WTC11 (cell line): ENCODE results near the gene BCL2L11. TPM values are rescaled to one million over a fixed set of nuclear protein-coding genes. Genes with fewer than 3 reads are reported as not detected.

ENCODE experiments used
- ATAC-seq: fragments of 200-7000 bp; cut with Tn5 transposase; 2 replicates; pipeline ENCODE4 v1.10.0; 2021; ENCODE audit warnings: mild to moderate bottlenecking, moderate library complexity
- CTCF ChIA-PET: fragments of 300-600 bp; sonication (Branson Sonifier 250); formaldehyde crosslinking; loops from one replicate; lab custom pipeline; 2021; ENCODE audit warnings: antibody characterized with exemption; lab: Charles Lee
- POLR2A ChIA-PET: fragments of 350-600 bp; sonication (Branson Sonifier 250); formaldehyde crosslinking; loops from one replicate; lab custom pipeline; 2021; ENCODE audit warnings: antibody characterized with exemption; lab: Charles Lee
- DNase-seq: peaks from one replicate; pipeline ENCODE4 v3.0.0; 2021; ENCODE audit warnings: low spot score
- H3K27ac Mint-ChIP-seq: 2 replicates; pipeline ENCODE4 v1.8.0; 2021; ENCODE audit warnings: mixed read lengths
- H3K27me3 Mint-ChIP-seq: 2 replicates; pipeline ENCODE4 v1.8.0; 2021; ENCODE audit warnings: low read depth, mild to moderate bottlenecking, moderate library complexity, mixed read lengths
- H3K36me3 Mint-ChIP-seq: 2 replicates; pipeline ENCODE4 v1.8.0; 2021; ENCODE audit warnings: mixed read lengths
- H3K4me1 Mint-ChIP-seq: 2 replicates; pipeline ENCODE4 v1.8.0; 2022; ENCODE audit warnings: mixed read lengths
- H3K4me3 Mint-ChIP-seq: 2 replicates; pipeline ENCODE4 v1.8.0; 2021; ENCODE audit warnings: mild to moderate bottlenecking, moderate library complexity, mixed read lengths
- H3K9me3 Mint-ChIP-seq: 2 replicates; pipeline ENCODE4 v1.8.0; 2021; ENCODE audit warnings: mixed read lengths
- ELF4 ChIP-seq: sonication (generic); formaldehyde crosslinking; IDR thresholded peaks from 2 replicates; pipeline ENCODE4 v1.8.1; 2022; ENCODE audit warnings: low read depth, mild to moderate bottlenecking, moderate library complexity, missing genetic modification reagents
- ETV6 ChIP-seq: sonication (generic); formaldehyde crosslinking; IDR thresholded peaks from 2 replicates; pipeline ENCODE4 v1.8.1; 2022; ENCODE audit warnings: mild to moderate bottlenecking, missing genetic modification reagents
- HMGA2 ChIP-seq: fragments of 250-450 bp; sonication (Bioruptor Pico); IDR thresholded peaks from 2 replicates; pipeline ENCODE4 v1.4.0; 2021; ENCODE audit warnings: mild to moderate bottlenecking, moderate library complexity
- PRDM15 ChIP-seq: sonication (generic); formaldehyde crosslinking; IDR thresholded peaks from 2 replicates; pipeline ENCODE4 v1.8.0; 2022; ENCODE audit warnings: missing genetic modification reagents
- PRRX2 ChIP-seq: fragments of 250-450 bp; sonication (Bioruptor Pico); IDR thresholded peaks from 2 replicates; pipeline ENCODE4 v1.8.0; 2021; ENCODE audit warnings: mild to moderate bottlenecking
- RELA ChIP-seq: sonication (generic); formaldehyde crosslinking; IDR thresholded peaks from 2 replicates; pipeline ENCODE4 v1.8.1; 2022; ENCODE audit warnings: missing genetic modification reagents, mild to moderate bottlenecking, borderline replicate concordance
- ZMAT4 ChIP-seq: fragments of 250-450 bp; sonication (Bioruptor Pico); IDR thresholded peaks from 2 replicates; pipeline ENCODE4 v1.9.0; 2021; ENCODE audit warnings: mild to moderate bottlenecking
- ZNF138 ChIP-seq: sonication (generic); formaldehyde crosslinking; conservative IDR thresholded peaks from 2 replicates; pipeline ENCODE4 v1.8.1; 2022; ENCODE audit warnings: mild to moderate bottlenecking, moderate library complexity, missing genetic modification reagents
- ZNF219 ChIP-seq: sonication (generic); formaldehyde crosslinking; IDR thresholded peaks from 2 replicates; pipeline ENCODE4 v1.8.0; 2023; ENCODE audit warnings: missing genetic modification reagents, mild to moderate bottlenecking, borderline replicate concordance
- ZNF425 ChIP-seq: fragments of 250-450 bp; sonication (Bioruptor Pico); conservative IDR thresholded peaks from 2 replicates; pipeline ENCODE4 v1.9.0; 2021; ENCODE audit warnings: mild to moderate bottlenecking
- ZNF512 ChIP-seq: sonication (generic); formaldehyde crosslinking; IDR thresholded peaks from 2 replicates; pipeline ENCODE4 v1.8.1; 2022; ENCODE audit warnings: missing genetic modification reagents, borderline replicate concordance
- ZNF671 ChIP-seq: fragments of 250-450 bp; sonication (Bioruptor Pico); IDR thresholded peaks from 2 replicates; pipeline ENCODE4 v1.8.0; 2021; ENCODE audit warnings: mild to moderate bottlenecking
- total RNA-seq: library from RNA; stranded (reverse); gene quantifications from 3 replicates; pipeline ENCODE4 v1.2.3, GENCODE V29; 2021

Gene BCL2L11
- total RNA-seq, 1 experiment from 2014 or later, result 19.3 TPM

- H3K4me1 Mint-ChIP-seq, result peaks cover 18% of the 10 kb centered on the region
- H3K4me3 Mint-ChIP-seq, result no peak overlapping the region
- peaks cover 22% of the 10 kb centered on the region for H3K36me3 Mint-ChIP-seq
Observed at GRCh38 chr2:111134055-111134454, 13.3 kb downstream of the BCL2L11 start.

More at GRCh38 chr2:111134055-111134454, 13.3 kb downstream of the BCL2L11 start:
- Mint-ChIP-seq H3K27ac (no peak overlapping the region), H3K9me3 (no peaks in the 10 kb centered on the region), H3K27me3 (no peaks in the 10 kb centered on the region)
- ChIA-PET CTCF (interaction anchor here (1.0 to 1.3 kb wide), 2 partner anchors 17 to 109 kb away, joined by 3 read pairs; no protein-coding TSS in a partner anchor), POLR2A (interaction anchor here (1.4 kb wide), 1 partner anchor 14 kb away, joined by 5 read pairs; the partner anchor contains the start of gene BCL2L11)
- ATAC-seq (no peak), DNase-seq (no peak)
- no peak for TF ChIP-seq ELF4
- no peak for TF ChIP-seq ZNF138 (CRISPR knock-in tag)
- no peak for TF ChIP-seq ZMAT4 (CRISPR knock-in tag)
- TF ChIP-seq ZNF671 (CRISPR knock-in tag), result no peak
- TF ChIP-seq ZNF219 (CRISPR knock-in tag), result no peak
- no peak for TF ChIP-seq RELA
- TF ChIP-seq PRRX2 (CRISPR knock-in tag), result no peak
- TF ChIP-seq HMGA2, result no peak
- TF ChIP-seq ZNF512 (CRISPR knock-in tag), result no peak
- no peak for TF ChIP-seq ZNF425 (CRISPR knock-in tag)
- no peak for TF ChIP-seq PRDM15
- no peak for TF ChIP-seq ETV6 (CRISPR knock-in tag)
